HUDEP-2 (cell line): Measurements from ENCODE around the gene OR14K1.
"Not testable (repeated sequence)": the region's sequence is repeated elsewhere in the genome, so short reads cannot be mapped to it uniquely, and the experiment has no call there.

Experiments used
- DNase-seq, 76 experiments: peaks; one replicate each; lab custom pipeline; 2025; ENCODE audit not compliant: unreplicated experiment in 76 of 76; lab: John Stamatoyannopoulos, UW

Gene OR14K1

GRCh38 chr1:247738315-247738714, at the start of gene OR14K1:
OR14K1 (plus strand) TSS chr1:247738615; CDS start chr1:247738615, 0 bp downstream.
- DNase-seq = no peak

GRCh38 chr1:247701338-247701737, 37.1 kb upstream of the OR14K1 start:
- DNase-seq = no peak

- DNase-seq = not testable (repeated sequence)
Observed at GRCh38 chr1:247710681-247711080, 27.7 kb upstream of the OR14K1 start.

GRCh38 chr1:247713753-247714152, 24.7 kb upstream of the OR14K1 start:
- no peak for DNase-seq

GRCh38 chr1:247716546-247716945, 21.9 kb upstream of the OR14K1 start, which contains the start of gene OR6F1:
OR6F1 (minus strand) TSS chr1:247716646; CDS start chr1:247712755, 3,891 bp downstream.
- no peak for DNase-seq

GRCh38 chr1:247721222-247721621, 17.2 kb upstream of the OR14K1 start:
- no peak for DNase-seq

- DNase-seq = no peak
Observed at GRCh38 chr1:247740721-247741120, 2.3 kb downstream of the OR14K1 start.

- DNase-seq = no peak
Observed at GRCh38 chr1:247741756-247742155, 3.3 kb downstream of the OR14K1 start.

- DNase-seq = not testable (repeated sequence)
Observed at GRCh38 chr1:247742215-247742760, 3.9 kb downstream of the OR14K1 start.

GRCh38 chr1:247746391-247746935, 8.0 kb downstream of the OR14K1 start:
- no peak for DNase-seq

GRCh38 chr1:247747616-247748015, 9.2 kb downstream of the OR14K1 start:
- no peak for DNase-seq

GRCh38 chr1:247748041-247748440, 9.6 kb downstream of the OR14K1 start, which contains the start of gene OR14A2:
OR14A2 (minus strand) TSS chr1:247748141.
- no peak for DNase-seq

- no peak for DNase-seq
Observed at GRCh38 chr1:247749870-247750269, 11.5 kb downstream of the OR14K1 start.

- not testable (repeated sequence) for DNase-seq
Observed at GRCh38 chr1:247754311-247754710, 15.9 kb downstream of the OR14K1 start.

- no peak for DNase-seq
Observed at GRCh38 chr1:247760456-247760855, 22.0 kb downstream of the OR14K1 start, which contains the start of gene OR1C1. OR1C1 (minus strand) TSS chr1:247760556; CDS start chr1:247758406, 2,150 bp downstream.

GRCh38 chr1:247769603-247770002, 31.2 kb downstream of the OR14K1 start:
- DNase-seq = no peak
